Motor neuron (in vitro differentiated cells): Measurements from ENCODE around the gene SZT2. TPM values are rescaled to one million over a fixed set of nuclear protein-coding genes. Genes with fewer than 3 reads are reported as not detected.

Source experiments
- ATAC-seq, 8 experiments: fragments of 200-7000 bp; cut with Tn5 transposase; replicated peaks in 6 of 8; 2 replicates each; pipeline ENCODE4 v1.8.0; 2021; ENCODE audit warnings: mild to moderate bottlenecking in 8 of 8, moderate library complexity in 8 of 8
- H3K27ac ChIP-seq, 2 donors: fragments of 250-450 bp; sonication (Bioruptor Pico); 2 replicates each; pipeline ENCODE4 v1.9.0; 2021; ENCODE audit warnings: antibody characterized with exemption in 2 of 2, mild to moderate bottlenecking in 2 of 2, moderate library complexity in 1 of 2
- H3K4me1 ChIP-seq, 2 donors: fragments of 250-450 bp; sonication (Bioruptor Pico); replicated peaks in 1 of 2; 2 replicates each; pipeline ENCODE4 v1.6.1; 2021; ENCODE audit warnings: antibody characterized with exemption in 2 of 2, mild to moderate bottlenecking in 2 of 2, moderate library complexity in 1 of 2
- H3K4me3 ChIP-seq, 5 donors: fragments of 250-450 bp; sonication (Bioruptor Pico); 2 replicates each; pipeline ENCODE4 v1.9.0; 2021; ENCODE audit warnings: antibody characterized with exemption in 5 of 5, mild to moderate bottlenecking in 5 of 5, moderate library complexity in 4 of 5
- WGBS, 10 experiments: fragments of 450-650 bp; shearing (Covaris generic); methylation state at CpG; one replicate each; pipeline ENCODE4 v1.0.0; 2022; 5-methylcytosine and 5-hydroxymethylcytosine counted together
- in situ Hi-C, 9 experiments: fragments of 400-800 bp; cut with MboI; loops; one replicate each; pipeline ENCODE4 v1.15.0; 2021; ENCODE audit warnings: low sequenced_read_pairs in 9 of 9, low pct_unique_long_range_greater_than_20kb in 2 of 9; ENCODE audit not compliant: unreplicated experiment in 9 of 9
- total RNA-seq, 8 experiments: library from RNA; unstranded; fragments of 300-600 nt; gene quantifications; 2 replicates each; pipeline versions ENCODE4 v1.2.3 to v1.2.4, GENCODE V29; 2022

Gene SZT2
- 10 to 100 TPM; 14.3 to 73.8 (median 23.0) TPM for total RNA-seq

GRCh38 chr1:43389326-43390313, at the start of gene SZT2, which contains the start of gene MED8:
Gene SZT2 (plus strand): TSS chr1:43389899. CDS start chr1:43389969, 70 bp downstream.
Gene MED8 (minus strand): TSS chr1:43389800. CDS start chr1:43389764, 36 bp downstream.
- Histone ChIP-seq H3K4me3 (peak within 1 kb of the TSS; percentile 66 to 87 (median 84)), H3K27ac (peak within 1 kb of the TSS; percentile 94 to 99), H3K4me1 (peaks cover 20 to 22% of the 10 kb centered on the region in 2 donors)
- peak; percentile 93 to 98 (median 96) for ATAC-seq
- 0 to 13% (median 1%) methylated on average over 1 to 28 of the region's 65 CpGs; no CpG with 5 or more reads in 2 of the 10 experiments for WGBS, 10 experiments
- in situ Hi-C loops = loop anchor here in 2 of 9 experiments (25.0 kb wide), 1 partner anchor 152 kb away; no protein-coding TSS in a partner anchor

DNA sequence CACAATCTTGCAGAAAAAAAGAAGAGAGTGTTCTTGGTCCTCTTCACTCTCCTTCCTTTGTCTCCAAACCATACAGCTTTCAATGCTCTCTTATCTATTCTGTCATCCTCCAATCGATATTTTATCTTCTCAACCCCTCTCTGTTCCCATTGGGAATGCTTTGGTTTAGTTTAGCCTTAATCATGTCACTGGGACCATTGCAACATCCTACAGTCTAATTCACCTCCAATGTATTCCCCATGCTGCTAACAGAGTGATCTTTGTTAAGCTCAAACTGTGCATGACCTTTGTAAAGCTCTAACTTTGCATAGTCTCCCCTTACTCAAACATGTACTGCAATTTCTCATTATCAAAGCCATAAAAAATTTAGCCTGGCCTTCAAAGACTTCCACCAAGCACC, 49.1 kb upstream of the SZT2 start:
- ATAC-seq = no peak
- Histone ChIP-seq H3K4me1 (no peaks in the 10 kb centered on the region), H3K4me3 (no peak overlapping the region), H3K27ac (no peak overlapping the region)
- in situ Hi-C loops = no loop called here
- 33 to 83% (median 63%) methylated on average over 1 of the region's 1 CpG; no CpG with 5 or more reads in 4 of the 10 experiments for WGBS, 10 experiments

GRCh38 chr1:43344267-43344850, 45.3 kb upstream of the SZT2 start:
- Histone ChIP-seq H3K27ac (no peak overlapping the region), H3K4me1 (peaks cover 6 to 10% of the 10 kb centered on the region in 2 donors), H3K4me3 (no peak overlapping the region)
- no peak for ATAC-seq
- in situ Hi-C loops = no loop called here
- WGBS, 10 experiments = 60 to 100% (median 89%) methylated on average over 1 to 4 of the region's 4 CpGs

DNA sequence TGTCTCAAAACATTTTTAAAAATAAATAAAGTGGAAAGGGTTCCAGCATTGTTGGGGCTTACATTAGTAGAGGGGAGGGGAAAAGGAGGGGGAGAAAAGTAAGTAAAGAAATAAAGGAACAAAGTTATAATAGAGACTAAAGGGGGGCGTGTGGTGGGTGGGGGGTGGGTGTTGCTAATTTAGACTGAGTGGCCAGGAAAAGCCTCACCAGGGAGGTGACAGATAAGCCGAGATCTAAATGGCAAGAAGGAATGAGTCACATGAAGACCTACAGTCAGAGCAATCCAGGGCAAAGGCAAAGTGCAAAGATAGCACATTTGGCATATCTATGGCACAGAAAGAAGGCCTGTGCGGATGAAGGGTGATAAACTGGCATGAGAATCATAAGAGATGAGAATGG, 44.6 kb upstream of the SZT2 start:
- ATAC-seq = no peak
- 17 to 100% (median 90%) methylated on average over 1 to 3 of the region's 3 CpGs; no CpG with 5 or more reads in 1 of the 10 experiments for WGBS, 10 experiments
- in situ Hi-C loops = no loop called here
- Histone ChIP-seq H3K4me1 (peaks cover 12 to 16% of the 10 kb centered on the region in 2 donors), H3K27ac (no peak overlapping the region), H3K4me3 (no peak overlapping the region)

- ATAC-seq = no peak
- H3K4me1 ChIP-seq = peaks cover 12 to 16% of the 10 kb centered on the region in 2 donors
- 83 to 100% (median 92%) methylated on average over 1 to 5 of the region's 5 CpGs; no CpG with 5 or more reads in 4 of the 10 experiments for WGBS, 10 experiments
- H3K4me3 ChIP-seq = no peak overlapping the region
- H3K27ac ChIP-seq = no peak overlapping the region
- in situ Hi-C loops = no loop called here
Observed at GRCh38 chr1:43346636-43347035, 43.1 kb upstream of the SZT2 start.

GRCh38 chr1:43348343-43348808, 41.3 kb upstream of the SZT2 start:
- WGBS, 10 experiments = 0 to 100% (median 67%) methylated on average over 1 to 15 of the region's 22 CpGs; no CpG with 5 or more reads in 2 of the 10 experiments
- in situ Hi-C loops = no loop called here
- Histone ChIP-seq H3K4me1 (peaks cover 12 to 16% of the 10 kb centered on the region in 2 donors), H3K4me3 (peak overlapping the region; percentile 17 to 32 (median 26)), H3K27ac (peak overlapping the region; percentile 67 to 86)
- peak; percentile 41 to 64 (median 49) for ATAC-seq

DNA sequence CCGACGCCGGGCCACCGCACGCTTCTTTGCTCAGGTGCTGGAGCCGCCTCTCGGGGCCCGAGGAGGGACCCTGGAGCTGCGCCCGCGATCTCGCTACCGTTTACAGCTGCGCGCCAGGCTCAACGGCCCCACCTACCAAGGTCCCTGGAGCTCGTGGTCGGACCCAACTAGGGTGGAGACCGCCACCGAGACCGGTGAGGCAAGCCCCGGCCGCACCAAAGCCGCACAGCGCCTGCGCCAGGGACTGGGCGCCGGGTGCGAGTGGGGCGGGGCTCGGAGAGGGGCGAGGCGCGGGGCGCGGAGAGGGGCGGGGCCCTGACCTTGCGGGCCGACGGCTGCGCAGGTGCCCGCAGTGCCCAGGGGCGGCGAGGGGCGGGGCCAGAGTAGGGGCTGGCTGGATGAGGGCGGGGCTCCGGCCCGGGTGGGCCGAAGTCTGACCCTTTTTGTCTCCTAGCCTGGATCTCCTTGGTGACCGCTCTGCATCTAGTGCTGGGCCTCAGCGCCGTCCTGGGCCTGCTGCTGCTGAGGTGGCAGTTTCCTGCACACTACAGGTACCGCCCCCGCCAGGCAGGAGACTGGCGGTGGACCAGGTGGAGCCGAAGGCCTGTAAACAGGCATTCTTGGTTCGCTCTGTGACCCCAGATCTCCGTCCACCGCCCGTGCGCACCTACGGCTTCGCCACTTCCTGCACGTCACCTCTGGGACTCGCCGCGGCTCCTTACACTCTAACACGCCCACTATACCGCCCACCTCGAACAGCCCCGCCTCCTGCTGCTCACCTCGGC, 40.7 kb upstream of the SZT2 start:
- ATAC-seq = peak; percentile 89 to 93 (median 90)
- Histone ChIP-seq H3K4me1 (peaks cover 12 to 16% of the 10 kb centered on the region in 2 donors), H3K4me3 (peak overlapping the region; percentile 17 to 32 (median 26)), H3K27ac (peak overlapping the region; percentile 81 to 86)
- WGBS, 10 experiments = 2 to 13% (median 11%) methylated on average over 5 to 14 of the region's 72 CpGs; no CpG with 5 or more reads in 5 of the 10 experiments
- in situ Hi-C loops = no loop called here

DNA sequence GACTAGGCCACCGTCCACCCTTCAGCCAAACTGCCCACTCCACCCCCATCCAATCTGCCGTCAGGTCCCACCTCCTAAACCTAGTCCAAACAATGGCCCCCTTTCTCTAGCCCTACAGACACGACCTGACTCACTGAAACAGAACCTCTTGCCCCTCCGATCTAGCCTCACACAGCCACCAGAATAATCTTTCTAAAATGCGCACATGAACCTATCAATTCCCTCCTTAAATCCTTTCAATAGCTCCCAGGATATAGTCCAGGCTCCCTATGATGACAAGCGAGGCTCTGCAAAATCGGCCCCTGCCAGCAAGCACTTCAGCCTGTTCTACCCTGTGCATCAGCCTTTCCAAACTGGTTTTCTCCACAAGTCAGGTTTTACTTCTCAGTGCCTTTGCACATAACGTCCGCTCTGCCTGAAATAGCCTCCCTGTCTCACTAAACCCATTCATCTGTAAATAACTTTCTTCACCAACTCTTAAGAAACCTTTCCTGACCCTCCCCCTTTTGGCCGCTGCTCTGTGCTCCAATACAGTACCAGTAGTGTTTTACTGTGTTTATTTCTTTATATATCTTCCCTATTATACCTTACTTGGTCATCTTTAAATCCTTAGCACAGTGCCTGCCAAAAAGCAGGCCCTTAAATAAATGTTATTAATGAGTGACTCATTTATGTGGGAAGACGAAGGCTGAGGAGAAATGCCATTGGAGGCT, 39.9 kb upstream of the SZT2 start:
- no peak for ATAC-seq
- WGBS, 10 experiments = 32 to 100% (median 64%) methylated on average over 1 to 11 of the region's 11 CpGs
- Histone ChIP-seq H3K27ac (peak overlapping the region; percentile 81 to 86), H3K4me3 (peak overlapping the region; percentile 17 to 32 (median 26)), H3K4me1 (peaks cover 12 to 16% of the 10 kb centered on the region in 2 donors)
- in situ Hi-C loops = no loop called here

DNA sequence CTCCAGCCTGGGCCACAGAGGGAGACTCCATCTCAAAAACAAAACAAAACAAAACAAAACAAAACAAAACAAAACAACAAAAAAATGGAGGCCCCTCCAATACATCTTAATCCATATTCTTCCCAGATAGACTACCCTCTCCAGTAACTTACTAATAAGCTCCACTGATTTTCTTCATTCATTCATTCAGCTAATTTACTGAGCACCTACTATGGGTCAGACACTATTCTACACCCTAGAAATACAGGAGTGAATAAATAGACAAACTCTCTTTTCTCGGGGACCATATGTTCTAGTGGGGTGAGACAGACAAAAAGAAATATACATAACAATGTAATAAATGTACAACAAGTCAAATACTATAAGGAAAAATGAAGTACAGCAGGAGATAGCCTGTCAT, 38.7 kb upstream of the SZT2 start:
- peaks cover 12 to 16% of the 10 kb centered on the region in 2 donors for H3K4me1 ChIP-seq
- in situ Hi-C loops = no loop called here
- no peak for ATAC-seq
- 80 to 100% (median 100%) methylated on average over 1 of the region's 1 CpG; no CpG with 5 or more reads in 3 of the 10 experiments for WGBS, 10 experiments
- no peak overlapping the region for H3K27ac ChIP-seq
- H3K4me3 ChIP-seq = no peak overlapping the region

DNA sequence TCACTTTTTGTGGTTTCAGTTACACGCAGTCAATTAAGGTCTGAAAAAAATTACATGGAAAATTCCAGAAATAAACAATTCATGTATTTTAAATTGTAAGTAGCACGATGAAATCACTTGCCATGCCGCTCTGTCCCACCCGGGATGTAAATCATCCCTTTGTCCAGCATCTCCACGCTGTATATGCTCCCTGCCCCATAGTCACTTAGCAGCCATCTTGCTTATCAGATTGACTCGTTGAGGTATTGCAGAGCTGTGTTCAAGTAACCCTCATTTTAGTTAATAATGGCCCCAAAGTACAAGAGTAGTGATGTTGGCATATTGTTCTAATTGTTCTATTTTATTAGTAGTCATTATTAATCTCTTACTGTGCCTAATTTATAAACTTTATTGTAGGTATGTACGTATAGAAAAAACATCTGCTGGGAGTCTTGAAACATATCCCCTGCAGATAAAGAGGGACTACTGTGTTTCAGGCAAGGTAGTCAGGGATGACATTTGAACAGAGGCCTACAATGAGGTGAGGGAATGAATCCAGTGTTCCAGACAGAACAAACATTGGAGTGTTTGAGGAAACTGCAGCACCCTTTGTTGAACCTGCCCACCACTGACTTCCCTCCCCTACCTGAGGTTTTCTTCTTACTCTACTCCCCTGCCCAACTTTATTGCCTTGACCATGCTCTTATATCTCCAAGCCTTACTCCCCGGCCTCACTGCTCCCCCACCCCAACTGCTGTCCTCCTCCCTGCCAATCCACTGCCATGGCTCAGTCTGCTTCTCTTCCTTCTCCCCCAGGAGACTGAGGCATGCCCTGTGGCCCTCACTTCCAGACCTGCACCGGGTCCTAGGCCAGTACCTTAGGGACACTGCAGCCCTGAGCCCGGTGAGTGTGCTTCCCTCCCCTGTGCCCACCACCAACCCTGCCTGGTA, 38.0 kb upstream of the SZT2 start:
- no peak for ATAC-seq
- in situ Hi-C loops = no loop called here
- no peak overlapping the region for H3K27ac ChIP-seq

DNA sequence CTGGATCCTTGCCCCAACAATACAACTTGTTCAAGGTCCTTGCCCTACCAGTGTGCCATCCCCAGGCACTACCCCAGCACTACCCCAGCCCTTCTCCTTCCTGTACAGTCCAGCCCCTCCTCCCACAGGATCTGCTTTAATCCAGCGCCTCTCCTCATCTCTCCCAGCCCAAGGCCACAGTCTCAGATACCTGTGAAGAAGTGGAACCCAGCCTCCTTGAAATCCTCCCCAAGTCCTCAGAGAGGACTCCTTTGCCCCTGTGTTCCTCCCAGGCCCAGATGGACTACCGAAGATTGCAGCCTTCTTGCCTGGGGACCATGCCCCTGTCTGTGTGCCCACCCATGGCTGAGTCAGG, 37.4 kb upstream of the SZT2 start:
- no peak overlapping the region for H3K4me3 ChIP-seq
- ATAC-seq = no peak
- peaks cover 12 to 16% of the 10 kb centered on the region in 2 donors for H3K4me1 ChIP-seq
- in situ Hi-C loops = no loop called here
- H3K27ac ChIP-seq = no peak overlapping the region
- 60% methylated on average over 1 of the region's 2 CpGs; no CpG with 5 or more reads in 9 of the 10 experiments for WGBS, 10 experiments

More for the DNA sequence above, 38.0 kb upstream of the SZT2 start:
- no peak overlapping the region for H3K4me3 ChIP-seq
- peaks cover 12 to 16% of the 10 kb centered on the region in 2 donors for H3K4me1 ChIP-seq
- 31 to 100% (median 88%) methylated on average over 3 to 10 of the region's 10 CpGs for WGBS, 10 experiments
